BLaER1 treated with 17β-estradiol and CSF1 and Interleukin-3, amounts not matched to agents 10 nM and 100 nM (cell line): ENCODE measurements around the gene KIFBP.
"Not testable (repeated sequence)": the region's sequence is repeated elsewhere in the genome, so short reads cannot be mapped to it uniquely, and the experiment has no call there.

Source experiments
- H3K27ac ChIP-seq, 11 experiments: shearing (Covaris generic); formaldehyde crosslinking; 2 replicates each; pipeline ENCODE4 v1.8.1; 2022
- H3K27me3 ChIP-seq, 11 experiments: shearing (Covaris generic); formaldehyde crosslinking; 2 replicates each; pipeline ENCODE4 v1.8.1; 2022
- H3K36me3 ChIP-seq, 11 experiments: shearing (Covaris generic); formaldehyde crosslinking; 2 replicates each; pipeline ENCODE4 v1.8.1; 2022
- H3K4me1 ChIP-seq, 10 experiments: shearing (Covaris generic); formaldehyde crosslinking; 2 replicates each; pipeline ENCODE4 v1.8.1; 2022
- H3K4me2 ChIP-seq, 11 experiments: shearing (Covaris generic); formaldehyde crosslinking; 2 replicates each; pipeline ENCODE4 v1.8.1; 2022
- H3K4me3 ChIP-seq, 10 experiments: shearing (Covaris generic); formaldehyde crosslinking; 2 replicates each; pipeline ENCODE4 v1.8.1; 2022
- H3K9ac ChIP-seq, 11 experiments: shearing (Covaris generic); formaldehyde crosslinking; 2 replicates each; pipeline ENCODE4 v1.8.1; 2022
- H3K9me3 ChIP-seq, 11 experiments: shearing (Covaris generic); formaldehyde crosslinking; replicated peaks in 1 of 11; 2 replicates each; pipeline ENCODE4 v1.8.1; 2022
- H4K20me1 ChIP-seq, 11 experiments: shearing (Covaris generic); formaldehyde crosslinking; 2 replicates each; pipeline ENCODE4 v1.8.1; 2022
- Cebpa-rat ChIP-seq, 11 experiments: shearing (Covaris generic); IDR thresholded peaks; 2 replicates each; pipeline ENCODE4 v1.8.1; 2022

Gene KIFBP

DNA sequence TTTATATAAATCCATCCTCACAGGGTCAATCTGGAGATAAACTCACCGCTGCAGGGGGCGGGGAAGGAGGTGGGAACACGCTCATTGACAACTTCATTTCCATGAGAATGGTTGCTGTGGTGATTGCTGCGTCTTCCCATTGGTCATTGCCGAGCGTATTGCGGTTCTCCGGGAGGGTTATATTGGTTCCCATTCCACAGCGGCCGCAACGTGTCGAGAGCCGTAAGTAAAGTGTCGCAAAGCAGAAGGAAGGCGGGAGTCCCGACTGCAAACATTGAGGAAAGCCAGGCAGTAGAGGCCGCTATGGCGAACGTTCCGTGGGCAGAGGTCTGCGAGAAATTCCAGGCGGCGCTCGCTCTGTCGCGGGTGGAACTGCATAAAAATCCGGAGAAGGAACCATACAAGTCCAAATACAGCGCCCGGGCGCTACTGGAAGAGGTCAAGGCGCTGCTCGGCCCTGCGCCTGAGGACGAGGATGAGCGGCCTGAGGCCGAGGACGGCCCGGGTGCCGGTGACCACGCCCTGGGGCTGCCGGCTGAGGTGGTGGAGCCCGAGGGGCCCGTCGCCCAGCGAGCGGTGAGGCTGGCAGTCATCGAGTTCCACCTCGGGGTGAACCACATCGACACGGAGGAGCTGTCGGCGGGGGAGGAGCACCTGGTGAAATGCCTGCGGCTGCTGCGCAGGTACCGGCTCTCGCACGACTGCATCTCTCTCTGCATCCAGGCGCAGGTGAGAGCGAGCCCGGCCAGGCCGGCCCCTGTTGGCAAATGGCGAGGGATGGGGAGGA lies at the start of gene KIFBP:
KIFBP (plus strand) TSS at position 274 of the 787 bp plus-strand sequence; CDS start at position 304, 30 bp downstream.
- H3K27ac ChIP-seq, result peak within 1 kb of the TSS; percentile 58 to 82 (median 78); a peak in 21 of 22 replicates
- H4K20me1 ChIP-seq, result peaks cover 11 to 57% (median 40%) of the 10 kb centered on the region in 11 experiments; a peak in 21 of 22 replicates
- H3K9ac ChIP-seq, result peak within 1 kb of the TSS; percentile 80 to 92 (median 86)
- peaks cover 25 to 38% (median 31%) of the 10 kb centered on the region in 11 experiments for H3K36me3 ChIP-seq
- H3K4me3 ChIP-seq, result peak within 1 kb of the TSS; percentile 75 to 93 (median 88)
- TF ChIP-seq Cebpa-rat (IDR thresholded peaks at IDR 0.05), result no peak
- H3K4me2 ChIP-seq, result peak within 1 kb of the TSS; percentile 81 to 97 (median 93)
- no peaks in the 10 kb centered on the region for H3K9me3 ChIP-seq
- H3K27me3 ChIP-seq, result no peaks in the 10 kb centered on the region
- H3K4me1 ChIP-seq, result peaks cover 19 to 50% (median 24%) of the 10 kb centered on the region in 10 experiments

DNA sequence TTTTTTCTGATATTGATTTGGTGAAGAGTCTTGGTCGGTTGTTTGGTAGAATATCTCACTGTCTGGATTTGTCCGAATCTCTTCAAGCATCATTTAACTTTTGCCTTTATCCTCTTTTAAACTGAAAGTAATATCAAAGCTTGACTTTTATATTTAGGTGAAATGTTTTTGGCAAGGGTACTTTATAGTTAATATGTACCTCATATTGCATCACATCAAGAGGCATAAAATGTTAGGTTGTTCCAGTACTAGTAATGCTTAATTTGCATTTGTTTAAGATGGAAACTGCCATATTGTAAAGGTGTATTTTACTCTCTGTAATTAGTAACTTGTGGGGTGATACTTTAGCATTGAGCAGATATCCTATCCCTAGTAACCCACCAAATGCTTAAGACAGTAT lies 49.7 kb upstream of the KIFBP start:
- Histone ChIP-seq H3K4me2 (no peak overlapping the region), H3K4me1 (no peaks in the 10 kb centered on the region), H3K27me3 (no peaks in the 10 kb centered on the region), H4K20me1 (peaks cover 0 to 4% (median 0%) of the 10 kb centered on the region in 11 experiments; a peak in 3 of 22 replicates), H3K9ac (no peak overlapping the region), H3K4me3 (no peak overlapping the region), H3K36me3 (peaks cover 78 to 100% (median 95%) of the 10 kb centered on the region in 11 experiments), H3K9me3 (no peaks in the 10 kb centered on the region), H3K27ac (no peak overlapping the region)
- TF ChIP-seq Cebpa-rat (IDR thresholded peaks at IDR 0.05), result no peak

DNA sequence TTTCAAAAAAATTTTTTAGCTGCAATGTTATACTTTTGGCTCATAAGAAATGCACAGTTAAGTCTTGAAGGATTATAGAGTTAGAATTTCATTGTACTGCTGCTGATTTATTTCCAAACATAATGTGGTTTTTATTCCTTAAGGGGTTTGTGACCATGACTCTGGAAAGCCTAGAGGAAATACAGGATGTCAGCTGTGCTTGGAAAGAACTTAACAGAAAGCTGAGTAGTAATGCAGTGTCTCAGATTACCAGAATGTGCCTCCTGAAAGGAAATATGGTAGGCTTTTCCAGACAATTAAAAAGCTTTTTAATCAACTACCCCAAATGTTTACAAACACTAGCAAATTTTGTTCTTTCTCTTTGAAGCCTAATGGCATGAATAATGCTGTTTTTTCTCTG lies 47.7 kb upstream of the KIFBP start:
- not testable (repeated sequence) for H3K27me3 ChIP-seq, H3K4me1 ChIP-seq, H3K9me3 ChIP-seq, H3K4me3 ChIP-seq, H3K4me2 ChIP-seq, H3K27ac ChIP-seq, H4K20me1 ChIP-seq, H3K9ac ChIP-seq
- peaks cover 81 to 100% (median 92%) of the 10 kb centered on the region in 11 experiments for H3K36me3 ChIP-seq

DNA sequence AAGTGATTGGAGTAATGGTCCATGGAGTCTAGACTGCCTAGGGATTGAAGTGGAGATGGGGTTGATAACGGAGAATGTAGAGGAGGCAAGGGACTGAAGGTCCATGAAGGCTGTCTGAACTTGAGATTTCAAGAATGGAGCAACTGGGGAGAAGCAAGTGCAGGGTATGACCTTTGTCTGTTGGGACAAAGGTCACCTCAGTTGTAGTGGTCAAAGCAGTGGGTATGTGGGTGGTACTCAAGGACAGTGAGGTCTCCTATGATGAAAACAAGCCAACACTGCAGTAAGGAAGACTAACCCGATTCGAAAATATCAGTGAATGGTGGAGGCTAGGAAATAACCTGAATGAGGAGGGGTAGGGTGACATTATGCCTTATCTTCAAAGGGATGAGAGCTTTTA lies 38.0 kb upstream of the KIFBP start:
- H3K36me3 ChIP-seq, result peaks cover 54 to 78% (median 66%) of the 10 kb centered on the region in 11 experiments

DNA sequence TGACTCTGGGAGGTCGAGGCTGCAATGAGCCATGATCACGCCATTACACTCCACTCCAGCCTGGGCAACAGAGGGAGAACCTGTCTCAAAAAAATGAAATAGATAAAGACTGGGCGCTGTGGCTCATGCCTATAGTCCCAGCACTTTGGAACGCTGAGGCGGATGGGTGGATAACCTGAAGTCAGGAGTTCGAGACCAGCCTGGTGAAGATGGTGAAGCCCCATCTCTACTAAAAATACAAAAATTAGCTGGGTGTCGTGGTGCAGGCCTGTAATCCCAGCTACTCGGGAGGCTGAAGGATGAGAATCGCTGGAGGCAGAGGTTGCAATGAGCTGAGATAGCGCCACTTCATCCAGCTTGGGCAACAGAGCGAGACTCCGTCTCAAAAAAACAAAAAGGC lies 33.7 kb upstream of the KIFBP start:
- peaks cover 0 to 4% (median 0%) of the 10 kb centered on the region in 11 experiments; a peak in 1 of 22 replicates for H3K9me3 ChIP-seq
- H3K4me3 ChIP-seq, result peak overlapping the region; percentile 81 to 100 (median 96)
- H3K9ac ChIP-seq, result peak overlapping the region; percentile 89 to 100 (median 97)
- peak overlapping the region; percentile 90 to 99 (median 97); a peak in 21 of 22 replicates for H3K27ac ChIP-seq
- peaks cover 27 to 31% (median 29%) of the 10 kb centered on the region in 11 experiments; a peak in 21 of 22 replicates for H4K20me1 ChIP-seq
- no peaks in the 10 kb centered on the region for H3K27me3 ChIP-seq
- H3K4me1 ChIP-seq, result peaks cover 26 to 37% (median 34%) of the 10 kb centered on the region in 10 experiments
- no peak for TF ChIP-seq Cebpa-rat (IDR thresholded peaks at IDR 0.05)
- peak overlapping the region; percentile 73 to 99 (median 89) for H3K4me2 ChIP-seq
- H3K36me3 ChIP-seq, result peaks cover 15 to 64% (median 52%) of the 10 kb centered on the region in 11 experiments

More for the DNA sequence above, 38.0 kb upstream of the KIFBP start:
- H3K4me2 ChIP-seq, result no peak overlapping the region
- H4K20me1 ChIP-seq, result no peaks in the 10 kb centered on the region
- H3K4me1 ChIP-seq, result peaks cover 6 to 10% (median 8%) of the 10 kb centered on the region in 10 experiments
- no peaks in the 10 kb centered on the region for H3K27me3 ChIP-seq
- no peak overlapping the region for H3K9ac ChIP-seq
- no peaks in the 10 kb centered on the region for H3K9me3 ChIP-seq
- no peak for TF ChIP-seq Cebpa-rat (IDR thresholded peaks at IDR 0.05)
- H3K4me3 ChIP-seq, result no peak overlapping the region
- no peak overlapping the region for H3K27ac ChIP-seq

DNA sequence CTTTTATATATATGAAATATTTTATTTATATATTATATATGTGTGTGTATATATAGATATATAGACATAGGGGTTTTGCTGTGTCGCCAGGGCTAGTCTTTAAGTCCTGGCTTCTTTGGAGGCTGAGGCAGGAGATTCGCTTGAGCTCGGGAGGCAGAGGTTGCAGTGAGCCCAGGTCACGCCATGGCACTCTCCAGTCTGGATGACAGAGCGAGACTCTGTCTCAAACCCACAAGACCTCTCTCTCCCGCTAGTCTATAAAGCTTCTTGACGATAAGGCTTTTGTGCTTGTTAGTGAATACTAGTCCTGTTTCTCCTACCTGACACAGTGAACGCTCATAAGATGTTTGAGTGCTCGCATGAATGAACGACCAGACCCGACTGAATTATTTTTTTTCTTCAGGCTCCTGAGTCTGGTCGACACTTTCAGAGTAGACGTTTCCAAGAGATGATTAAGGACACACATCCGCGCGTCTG lies 33.2 kb upstream of the KIFBP start:
- Histone ChIP-seq H3K4me3 (peak overlapping the region; percentile 81 to 100 (median 96)), H3K4me2 (peak overlapping the region; percentile 73 to 99 (median 89)), H3K9ac (peak overlapping the region; percentile 89 to 100 (median 97)), H3K36me3 (peaks cover 17 to 64% (median 52%) of the 10 kb centered on the region in 11 experiments), H3K4me1 (peaks cover 26 to 42% (median 38%) of the 10 kb centered on the region in 10 experiments), H3K27ac (peak overlapping the region; percentile 90 to 99 (median 97)), H3K27me3 (no peaks in the 10 kb centered on the region), H4K20me1 (peaks cover 30 to 36% (median 34%) of the 10 kb centered on the region in 11 experiments; a peak in 21 of 22 replicates), H3K9me3 (peaks cover 0 to 4% (median 0%) of the 10 kb centered on the region in 11 experiments; a peak in 1 of 22 replicates)
- TF ChIP-seq Cebpa-rat (IDR thresholded peaks at IDR 0.05), result no peak

GRCh38 chr10:68955832-68956532 lies 32.6 kb upstream of the KIFBP start, which contains the start of gene DDX21:
Gene DDX21 (plus strand): TSS chr10:68956170. CDS start chr10:68956226, 56 bp downstream.
- H3K9ac ChIP-seq, result peak within 1 kb of the TSS; percentile 89 to 100 (median 97)
- no peak for TF ChIP-seq Cebpa-rat (IDR thresholded peaks at IDR 0.05)
- H3K9me3 ChIP-seq, result peaks cover 0 to 4% (median 0%) of the 10 kb centered on the region in 11 experiments; a peak in 1 of 22 replicates
- H3K4me1 ChIP-seq, result peaks cover 29 to 48% (median 43%) of the 10 kb centered on the region in 10 experiments
- H4K20me1 ChIP-seq, result peaks cover 36 to 42% (median 40%) of the 10 kb centered on the region in 11 experiments; a peak in 21 of 22 replicates
- H3K4me3 ChIP-seq, result peak within 1 kb of the TSS; percentile 81 to 100 (median 96)
- H3K27ac ChIP-seq, result peak within 1 kb of the TSS; percentile 90 to 99 (median 97)
- no peaks in the 10 kb centered on the region for H3K27me3 ChIP-seq
- peaks cover 19 to 64% (median 52%) of the 10 kb centered on the region in 11 experiments for H3K36me3 ChIP-seq
- peak within 1 kb of the TSS; percentile 73 to 99 (median 89) for H3K4me2 ChIP-seq

- peak overlapping the region; percentile 73 to 99 (median 89) for H3K4me2 ChIP-seq
- peaks cover 24 to 65% (median 55%) of the 10 kb centered on the region in 11 experiments for H3K36me3 ChIP-seq
- TF ChIP-seq Cebpa-rat (IDR thresholded peaks at IDR 0.05), result no peak; a peak in 1 of 22 replicates
- H3K9me3 ChIP-seq, result peaks cover 0 to 4% (median 0%) of the 10 kb centered on the region in 11 experiments; a peak in 1 of 22 replicates
- no peaks in the 10 kb centered on the region for H3K27me3 ChIP-seq
- peaks cover 29 to 50% (median 43%) of the 10 kb centered on the region in 10 experiments for H3K4me1 ChIP-seq
- peaks cover 43 to 55% (median 53%) of the 10 kb centered on the region in 11 experiments; a peak in 21 of 22 replicates for H4K20me1 ChIP-seq
- H3K9ac ChIP-seq, result peak overlapping the region; percentile 89 to 100 (median 97)
- H3K27ac ChIP-seq, result peak overlapping the region; percentile 90 to 99 (median 97)
- peak overlapping the region; percentile 81 to 100 (median 96) for H3K4me3 ChIP-seq
Observed at GRCh38 chr10:68957284-68957615, 31.4 kb upstream of the KIFBP start.
